NCI-H1694 (cell line): Measurements from ENCODE around the gene ANKRD52.
A peak's percentile ranks its signal among the peaks of the same experiment; 100 is the strongest.

ENCODE experiments used
- DNase-seq: peaks from one replicate; lab custom pipeline; 2025; lab: John Stamatoyannopoulos, UW

ANKRD52 gene

DNA sequence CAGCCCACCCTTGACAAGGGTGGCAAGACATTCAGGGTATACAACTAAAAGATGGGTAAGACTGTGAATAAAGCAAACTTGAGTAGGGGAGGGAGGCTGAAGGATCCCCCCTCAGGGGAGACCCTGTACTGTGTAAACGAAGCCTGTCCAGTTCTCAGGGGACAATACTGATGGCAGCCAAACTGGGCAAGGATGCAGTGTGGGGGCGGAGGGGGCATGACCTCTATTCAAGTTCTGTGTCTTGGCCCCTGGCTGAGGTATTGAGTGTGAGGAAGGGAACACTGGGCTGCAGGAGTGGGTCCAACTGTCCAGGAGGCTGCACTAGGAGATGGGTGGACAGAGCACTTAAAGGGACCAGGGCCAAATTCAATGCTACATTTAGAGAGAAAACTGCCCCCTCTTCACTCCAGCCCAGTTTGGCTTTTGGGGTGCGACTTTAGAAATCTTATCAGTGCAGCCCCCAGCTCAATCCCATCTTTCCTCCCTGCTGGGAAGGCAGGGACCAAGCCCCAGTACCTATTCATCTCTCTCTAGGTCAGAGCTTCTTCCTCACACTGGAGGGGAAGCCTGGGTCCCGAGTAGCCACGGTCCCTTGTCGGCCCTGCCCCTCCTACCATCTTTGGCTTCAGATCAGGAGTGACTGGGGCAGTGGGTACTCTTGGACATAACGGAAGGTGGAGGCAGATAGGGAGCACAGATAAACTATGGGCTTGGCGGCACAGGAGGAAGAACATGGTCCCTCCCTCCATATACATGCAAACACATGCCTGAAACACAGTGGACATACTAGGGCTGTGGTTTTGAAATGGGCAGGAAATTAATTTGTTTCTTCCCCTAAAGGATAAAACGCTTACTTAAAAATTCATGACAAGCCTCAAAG lies 16.5 kb downstream of the ANKRD52 start:
- DNase-seq, result no peak

- DNase-seq, result no peak
These were observed 20.6 kb downstream of the ANKRD52 start for GRCh38 chr12:56237552-56237951.

DNA sequence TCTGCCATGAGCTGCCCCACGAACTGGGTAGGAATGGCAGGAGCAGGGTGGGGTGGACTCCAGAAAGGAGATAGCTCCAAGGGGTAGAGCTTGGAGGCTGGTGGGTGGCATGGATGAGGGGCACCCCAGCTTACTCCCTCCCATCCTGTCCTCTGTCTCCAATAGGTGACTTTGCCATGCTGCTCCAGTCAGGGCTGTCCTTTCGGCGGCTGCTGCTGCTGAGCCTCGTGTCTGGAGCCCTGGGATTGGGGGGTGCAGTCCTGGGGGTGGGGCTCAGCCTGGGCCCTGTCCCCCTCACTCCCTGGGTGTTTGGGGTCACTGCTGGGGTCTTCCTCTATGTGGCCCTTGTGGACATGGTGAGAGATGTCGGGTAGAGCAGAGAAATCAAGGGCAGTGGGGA lies 21.2 kb downstream of the ANKRD52 start:
- no peak for DNase-seq

DNA sequence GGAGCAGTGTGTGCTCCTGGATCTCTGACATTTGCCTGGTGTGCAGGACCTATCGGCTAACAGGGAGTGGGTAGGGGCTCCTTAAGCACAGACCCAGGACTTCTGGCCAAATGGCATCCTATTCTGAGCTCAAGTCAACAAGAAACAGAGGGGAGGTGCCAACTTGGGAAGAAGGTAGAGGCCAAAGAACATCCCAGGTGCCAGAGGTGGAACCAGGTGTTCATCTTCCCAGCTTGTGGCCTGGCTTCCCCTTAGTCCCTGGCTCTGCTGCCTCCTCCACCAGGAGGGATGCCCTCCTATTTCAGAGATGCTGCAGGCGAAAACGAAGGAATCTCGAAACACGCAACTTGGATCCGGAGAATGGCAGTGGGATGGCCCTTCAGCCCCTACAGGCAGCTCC lies 22.1 kb downstream of the ANKRD52 start:
- no peak for DNase-seq

DNA sequence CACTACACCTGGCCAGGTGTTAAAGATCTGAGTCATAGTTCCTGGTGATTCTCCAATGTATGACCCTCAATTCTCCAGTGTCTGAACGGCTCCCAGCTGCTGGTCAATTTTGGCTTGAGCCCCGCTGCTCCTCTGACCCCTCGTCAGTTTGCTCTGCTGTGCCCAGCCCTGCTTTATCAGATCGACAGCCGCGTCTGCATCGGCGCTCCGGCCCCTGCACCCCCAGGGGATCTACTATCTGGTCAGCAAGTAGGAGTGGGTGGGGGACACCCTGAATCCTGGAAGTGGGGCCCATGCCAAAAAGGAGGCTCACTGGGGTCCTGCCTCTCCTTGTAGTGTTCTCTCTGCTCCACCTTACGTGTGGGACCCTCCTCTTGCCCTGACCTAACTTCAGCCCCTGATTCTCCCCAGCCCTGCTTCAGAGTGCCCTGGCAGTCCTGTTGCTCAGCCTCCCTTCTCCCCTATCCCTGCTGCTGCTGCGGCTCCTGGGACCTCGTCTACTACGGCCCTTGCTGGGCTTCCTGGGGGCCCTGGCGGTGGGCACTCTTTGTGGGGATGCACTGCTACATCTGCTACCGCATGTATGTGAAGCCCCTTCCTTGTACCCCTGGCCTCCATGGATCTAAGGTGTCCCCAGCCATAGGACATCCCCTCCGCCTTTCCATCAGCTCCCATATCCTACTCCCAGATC lies 23.3 kb downstream of the ANKRD52 start:
- no peak for DNase-seq

GRCh38 chr12:56231184-56231582 lies 27.0 kb downstream of the ANKRD52 start:
- no peak for DNase-seq

GRCh38 chr12:56230432-56231183 lies 27.6 kb downstream of the ANKRD52 start:
- no peak for DNase-seq

- no peak for DNase-seq
These were observed 28.2 kb downstream of the ANKRD52 start, which contains the start of gene SLC39A5 for GRCh38 chr12:56229916-56230431. SLC39A5 (plus strand) TSS chr12:56230051; CDS start chr12:56231275, 1,224 bp downstream.

GRCh38 chr12:56229082-56229481 lies 29.1 kb downstream of the ANKRD52 start:
- no peak for DNase-seq

DNA sequence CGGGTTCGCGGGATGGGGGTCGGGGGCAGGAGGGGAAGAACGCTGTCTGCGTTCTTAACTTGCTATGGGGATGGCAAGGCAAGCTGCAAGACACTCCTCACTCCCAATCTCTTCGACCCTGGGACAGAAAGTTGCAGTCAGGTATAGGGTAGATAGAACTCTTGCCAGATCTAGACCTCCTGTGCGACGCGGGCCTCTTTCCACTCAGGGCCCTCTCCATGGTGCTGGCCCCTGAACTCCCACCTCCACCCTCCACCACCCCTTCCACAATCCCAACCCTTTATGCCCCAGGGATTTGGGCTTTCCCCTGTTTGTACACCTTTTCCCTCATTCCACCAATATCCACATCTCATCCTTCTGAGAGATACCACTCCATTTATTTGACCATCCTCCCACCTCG lies 33.2 kb downstream of the ANKRD52 start:
- DNase-seq, result no peak

DNA sequence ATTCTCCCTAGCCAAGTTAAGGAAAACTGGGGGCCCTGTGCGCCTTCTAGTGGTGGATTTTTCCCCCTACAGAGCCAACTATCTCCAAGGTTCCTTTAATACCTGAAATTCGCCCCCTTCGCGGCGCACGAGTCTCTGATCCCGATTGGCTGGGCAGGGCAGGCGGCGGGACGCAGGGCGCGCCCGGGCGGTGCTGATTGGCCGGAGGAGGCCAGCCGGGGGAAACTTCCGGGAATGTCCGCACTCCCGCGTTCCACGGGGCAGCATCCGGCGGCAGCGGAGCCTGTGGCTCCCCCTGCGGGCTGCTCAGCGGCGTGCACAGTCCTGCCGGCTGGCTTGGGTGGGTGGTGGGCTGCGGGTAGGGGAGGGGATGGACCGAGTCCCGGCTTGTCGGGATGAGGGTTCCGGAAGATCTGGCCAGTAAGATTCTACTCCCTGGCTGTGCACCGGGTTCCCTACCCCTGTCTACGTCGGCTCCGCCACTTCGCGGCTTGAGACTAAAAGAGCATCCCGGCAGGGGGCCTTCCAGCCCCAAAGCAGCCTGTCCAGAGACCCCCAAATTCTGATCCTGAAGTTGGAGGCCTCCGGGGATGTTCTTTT lies 34.0 kb downstream of the ANKRD52 start, which contains the start of gene NABP2:
Gene NABP2, plus strand, starts transcription at position 241 of the 600 bp plus-strand sequence. CDS start 515 bp downstream, outside the sequence.
- DNase-seq, result peak; percentile 85

GRCh38 chr12:56223571-56224101 lies 34.5 kb downstream of the ANKRD52 start:
- DNase-seq, result no peak

DNA sequence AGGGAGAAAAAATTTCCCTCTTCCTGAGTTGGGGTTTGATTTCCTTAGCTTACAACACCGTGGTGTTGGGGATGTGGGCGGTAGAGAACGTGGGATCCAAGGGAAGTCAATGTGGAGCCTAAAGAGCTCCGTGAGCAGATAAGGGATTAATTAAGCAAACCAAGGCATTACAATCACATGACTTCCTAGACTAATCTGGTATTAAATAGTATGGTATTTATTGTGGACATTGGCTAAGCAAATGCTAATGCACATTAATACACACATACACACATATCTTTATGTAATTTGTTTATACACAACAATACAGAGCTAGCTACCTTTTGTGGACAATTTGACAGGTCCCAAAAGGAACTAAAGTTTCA lies 35.7 kb downstream of the ANKRD52 start:
- no peak for DNase-seq

GRCh38 chr12:56221757-56222530 lies 36.2 kb downstream of the ANKRD52 start, which contains the start of gene RNF41:
RNF41 (minus strand) TSS chr12:56221922; CDS start chr12:56214047, 7,875 bp downstream.
- peak; percentile 78 for DNase-seq

DNA sequence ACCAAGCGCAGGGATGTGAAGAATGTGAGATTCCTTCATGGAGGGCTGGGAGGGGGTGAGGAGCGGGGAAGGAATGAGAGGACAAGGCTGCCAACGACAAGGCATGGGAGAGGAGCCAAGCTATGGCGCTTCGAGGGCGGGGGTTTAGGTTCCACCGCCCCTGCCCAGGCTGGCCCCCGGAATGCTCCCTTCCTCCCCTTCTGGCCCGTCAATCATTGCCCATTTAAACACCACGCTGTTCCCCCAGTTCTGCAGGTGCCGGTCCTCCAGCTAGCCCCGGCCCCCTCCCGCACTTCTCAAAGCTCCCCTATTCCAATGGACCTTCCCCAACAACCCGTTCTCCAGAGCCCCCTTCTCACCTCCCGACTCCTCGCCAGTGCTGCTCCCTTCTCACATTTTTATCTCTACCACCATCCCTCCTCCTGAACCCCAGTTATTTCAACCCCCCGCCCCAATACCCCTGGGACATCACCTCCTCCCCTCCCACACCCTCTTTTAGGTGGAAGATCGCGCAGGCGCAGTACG lies 36.9 kb downstream of the ANKRD52 start:
- peak; percentile 46 for DNase-seq

- DNase-seq, result no peak
These were observed 37.5 kb downstream of the ANKRD52 start for GRCh38 chr12:56220611-56221231.

DNA sequence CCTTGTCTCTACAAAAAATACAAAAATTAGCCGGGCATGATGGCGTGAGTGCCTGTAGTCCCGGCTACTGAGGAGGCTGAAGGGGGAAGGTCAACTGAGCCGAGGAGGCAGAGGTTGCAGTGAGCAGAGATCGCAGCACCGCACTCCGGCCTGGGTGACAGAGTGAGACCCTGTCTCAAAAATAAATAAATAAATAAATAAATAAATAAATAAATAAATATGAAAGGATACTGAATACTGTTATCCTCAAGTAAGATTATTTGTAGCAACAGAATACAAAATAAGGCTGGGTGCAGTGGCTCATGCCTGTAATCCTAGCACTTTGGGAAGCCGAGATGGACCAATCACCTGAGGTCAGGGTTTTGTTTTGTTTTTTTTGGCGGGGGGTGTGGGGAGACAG lies 38.3 kb downstream of the ANKRD52 start:
- DNase-seq, result no peak

DNA sequence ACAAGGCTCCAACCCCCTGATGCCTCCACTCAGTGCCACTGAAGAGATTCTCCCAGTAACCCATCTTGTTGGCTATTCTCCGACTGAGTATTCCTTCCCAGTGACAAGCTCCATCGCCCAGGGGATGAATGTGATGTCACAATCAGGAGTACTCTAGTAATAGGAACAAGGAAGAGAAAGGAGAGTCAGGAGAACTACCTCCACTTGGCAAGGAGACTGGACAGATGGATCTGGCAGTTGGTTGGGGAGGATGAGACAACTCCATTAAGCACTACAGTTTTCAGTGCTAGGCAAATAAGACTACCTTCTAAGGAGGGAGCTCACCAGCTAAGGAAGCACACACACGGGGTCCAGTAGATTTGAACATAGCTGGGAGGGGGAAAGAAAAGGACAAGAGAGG lies 41.7 kb downstream of the ANKRD52 start:
- DNase-seq, result no peak

DNA sequence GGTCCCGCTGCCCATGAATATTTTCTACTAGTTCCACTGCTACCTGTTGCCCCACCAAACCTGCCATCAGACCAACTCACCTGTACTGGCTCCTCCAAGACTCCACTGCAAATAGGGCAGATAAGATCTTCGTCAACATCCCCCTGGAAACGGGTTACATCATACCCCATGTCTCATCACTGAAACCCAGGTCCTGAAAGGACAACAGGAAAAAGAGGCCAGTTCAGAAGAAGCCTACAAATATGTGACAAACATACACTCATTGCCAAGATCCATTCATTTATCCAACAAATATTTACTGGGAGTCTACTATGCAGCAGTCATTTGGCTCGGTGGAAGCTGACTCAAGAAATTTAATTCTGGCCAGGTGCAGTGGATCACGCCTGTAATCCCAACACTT lies 44.3 kb downstream of the ANKRD52 start:
- DNase-seq, result no peak

- no peak for DNase-seq
These were observed 45.8 kb downstream of the ANKRD52 start for GRCh38 chr12:56212361-56212760.
